HEK293 (cell line): ENCODE measurements around the gene AGO1.

Experiments used
- KLF16 ChIP-seq: fragments of 450-650 bp; formaldehyde crosslinking; IDR thresholded peaks from 2 replicates; pipeline ENCODE4 v1.5.1; 2017; ENCODE audit warnings: missing biosample characterization, missing genetic modification characterization
- MEIS1 ChIP-seq: sonication (generic); formaldehyde crosslinking; IDR thresholded peaks from 2 replicates; pipeline ENCODE4 v1.8.1; 2022; ENCODE audit warnings: missing genetic modification reagents, mild to moderate bottlenecking, borderline replicate concordance
- MZF1 ChIP-seq: fragments of 450-650 bp; formaldehyde crosslinking; IDR thresholded peaks from 2 replicates; pipeline ENCODE4 v1.5.1; 2017; ENCODE audit warnings: missing biosample characterization, missing genetic modification characterization, borderline replicate concordance
- SALL2 ChIP-seq: fragments of 450-650 bp; formaldehyde crosslinking; IDR thresholded peaks from 2 replicates; pipeline ENCODE4 v1.5.0; 2017; ENCODE audit warnings: missing biosample characterization, mild to moderate bottlenecking, missing genetic modification characterization, borderline replicate concordance
- SP7 ChIP-seq: fragments of 450-650 bp; formaldehyde crosslinking; IDR thresholded peaks from 2 replicates; pipeline ENCODE4 v1.5.1; 2016; ENCODE audit warnings: missing biosample characterization, missing genetic modification characterization
- ZBTB21 ChIP-seq: fragments of 450-650 bp; formaldehyde crosslinking; IDR thresholded peaks from 2 replicates; pipeline ENCODE4 v1.5.1; 2017; ENCODE audit warnings: missing biosample characterization, missing genetic modification characterization
- ZFP3 ChIP-seq: fragments of 450-650 bp; formaldehyde crosslinking; IDR thresholded peaks from 2 replicates; pipeline ENCODE4 v1.5.1; 2016; ENCODE audit warnings: low read depth, missing biosample characterization, missing genetic modification characterization
- ZNF169 ChIP-seq: fragments of 450-650 bp; formaldehyde crosslinking; IDR thresholded peaks from 2 replicates; pipeline ENCODE4 v1.5.1; 2016; ENCODE audit warnings: missing biosample characterization, missing genetic modification characterization
- ZNF23 ChIP-seq: fragments of 450-650 bp; formaldehyde crosslinking; IDR thresholded peaks from 2 replicates; pipeline ENCODE4 v1.5.1; 2016; ENCODE audit warnings: missing biosample characterization, missing genetic modification characterization, borderline replicate concordance
- ZNF311 ChIP-seq: fragments of 450-650 bp; formaldehyde crosslinking; IDR thresholded peaks from 2 replicates; pipeline ENCODE4 v1.5.1; 2017; ENCODE audit warnings: missing biosample characterization, missing genetic modification characterization, borderline replicate concordance
- ZNF324 ChIP-seq: fragments of 450-650 bp; formaldehyde crosslinking; IDR thresholded peaks from 2 replicates; pipeline ENCODE4 v1.5.1; 2016; ENCODE audit warnings: missing biosample characterization, missing genetic modification characterization
- ZNF335 ChIP-seq: fragments of 450-650 bp; formaldehyde crosslinking; conservative IDR thresholded peaks from 2 replicates; pipeline ENCODE4 v1.5.1; 2016; ENCODE audit warnings: missing biosample characterization, missing genetic modification characterization
- ZNF426 ChIP-seq: fragments of 450-650 bp; formaldehyde crosslinking; IDR thresholded peaks from 2 replicates; pipeline ENCODE4 v1.5.1; 2017; ENCODE audit warnings: missing biosample characterization, missing genetic modification characterization, mild to moderate bottlenecking, inconsistent platforms, moderate library complexity
- ZNF530 ChIP-seq: fragments of 450-650 bp; formaldehyde crosslinking; IDR thresholded peaks from 2 replicates; pipeline ENCODE4 v1.5.1; 2016; ENCODE audit warnings: low read depth, missing biosample characterization, missing genetic modification characterization
- ZNF558 ChIP-seq: fragments of 450-650 bp; formaldehyde crosslinking; IDR thresholded peaks from 2 replicates; pipeline ENCODE4 v1.5.1; 2016; ENCODE audit warnings: missing biosample characterization, missing genetic modification characterization
- ZNF624 ChIP-seq: fragments of 450-650 bp; formaldehyde crosslinking; IDR thresholded peaks from 2 replicates; pipeline ENCODE4 v1.5.1; 2017; ENCODE audit warnings: missing biosample characterization, missing genetic modification characterization
- ZNF626 ChIP-seq: fragments of 450-650 bp; sonication (Bioruptor Pico); formaldehyde crosslinking; IDR thresholded peaks from 2 replicates; pipeline ENCODE4 v1.5.1; 2018; ENCODE audit warnings: missing biosample characterization, missing genetic modification characterization, inconsistent platforms
- ZNF785 ChIP-seq: fragments of 450-650 bp; formaldehyde crosslinking; IDR thresholded peaks from 2 replicates; pipeline ENCODE4 v1.5.1; 2016; ENCODE audit warnings: missing biosample characterization, missing genetic modification characterization
- TF ChIP-seq, protein P1 (sequence below): fragments of 450-650 bp; formaldehyde crosslinking; IDR thresholded peaks from 2 replicates; pipeline ENCODE4 v1.5.1; 2016; ENCODE audit warnings: missing biosample characterization, missing genetic modification characterization
- TF ChIP-seq, protein P2 (sequence below): fragments of 450-650 bp; formaldehyde crosslinking; IDR thresholded peaks from 2 replicates; pipeline ENCODE4 v1.5.1; 2016; ENCODE audit warnings: missing biosample characterization, missing genetic modification characterization
- TF ChIP-seq, protein P3 (sequence below): fragments of 450-650 bp; IDR thresholded peaks from 2 replicates; pipeline ENCODE4 v1.5.1; 2018; ENCODE audit warnings: missing biosample characterization, missing genetic modification characterization
- TF ChIP-seq, protein P4 (sequence below): fragments of 450-650 bp; formaldehyde crosslinking; IDR thresholded peaks from 2 replicates; pipeline ENCODE4 v1.5.1; 2016; ENCODE audit warnings: missing biosample characterization, missing genetic modification characterization
- TF ChIP-seq, protein P5 (sequence below): fragments of 450-650 bp; formaldehyde crosslinking; IDR thresholded peaks from 2 replicates; pipeline ENCODE4 v1.5.1; 2017; ENCODE audit warnings: missing biosample characterization, missing genetic modification characterization
- TF ChIP-seq, protein P6 (sequence below): fragments of 450-650 bp; formaldehyde crosslinking; IDR thresholded peaks from 2 replicates; pipeline ENCODE4 v1.5.1; 2016; ENCODE audit warnings: missing biosample characterization, missing genetic modification characterization, low read depth

AGO1 gene

DNA sequence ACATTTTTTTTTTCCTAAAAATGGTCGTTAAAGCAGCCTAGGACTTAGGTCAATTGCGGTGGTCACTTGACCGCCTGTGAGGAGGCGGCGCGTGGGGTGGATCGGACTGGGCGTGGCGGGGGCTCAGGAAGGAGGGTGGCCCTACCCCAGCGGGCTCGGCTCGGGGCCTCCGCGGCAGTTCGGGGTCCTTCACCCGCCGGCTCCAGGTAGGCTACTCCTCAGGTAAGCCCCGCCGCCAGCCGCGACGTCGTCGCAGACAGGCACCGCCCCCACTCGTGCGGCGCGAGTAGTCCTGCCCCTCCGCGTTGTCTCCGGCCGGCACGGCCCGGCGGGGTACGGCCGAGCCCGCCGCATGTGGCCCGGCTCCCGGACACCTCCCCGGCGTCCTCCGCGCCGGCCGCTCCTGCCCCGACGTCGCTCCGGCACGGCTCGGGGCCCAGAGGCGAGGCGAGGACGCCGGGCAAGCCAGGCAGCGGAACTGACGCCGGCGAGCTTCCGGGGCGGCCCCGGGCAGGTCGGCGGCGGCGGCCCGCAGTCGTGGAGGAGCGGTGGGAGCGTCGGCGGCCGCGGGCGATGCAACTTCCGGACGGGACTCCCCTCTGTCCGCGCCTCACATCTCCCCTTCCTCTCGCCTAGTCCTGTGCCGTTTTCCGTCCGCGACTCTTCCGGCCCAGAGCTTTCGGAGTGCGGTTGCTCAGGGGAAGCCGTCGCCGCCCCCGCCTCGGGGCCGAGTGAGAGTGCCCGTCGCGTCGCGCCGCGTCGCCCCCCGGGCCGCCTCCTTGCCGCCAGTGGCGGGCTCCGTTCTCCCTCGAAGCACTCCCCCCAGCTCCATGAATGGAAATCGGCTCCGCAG lies 47.8 kb downstream of the AGO1 start, which contains the start of gene AGO3 (continued):
- TF ChIP-seq, protein P1, sequence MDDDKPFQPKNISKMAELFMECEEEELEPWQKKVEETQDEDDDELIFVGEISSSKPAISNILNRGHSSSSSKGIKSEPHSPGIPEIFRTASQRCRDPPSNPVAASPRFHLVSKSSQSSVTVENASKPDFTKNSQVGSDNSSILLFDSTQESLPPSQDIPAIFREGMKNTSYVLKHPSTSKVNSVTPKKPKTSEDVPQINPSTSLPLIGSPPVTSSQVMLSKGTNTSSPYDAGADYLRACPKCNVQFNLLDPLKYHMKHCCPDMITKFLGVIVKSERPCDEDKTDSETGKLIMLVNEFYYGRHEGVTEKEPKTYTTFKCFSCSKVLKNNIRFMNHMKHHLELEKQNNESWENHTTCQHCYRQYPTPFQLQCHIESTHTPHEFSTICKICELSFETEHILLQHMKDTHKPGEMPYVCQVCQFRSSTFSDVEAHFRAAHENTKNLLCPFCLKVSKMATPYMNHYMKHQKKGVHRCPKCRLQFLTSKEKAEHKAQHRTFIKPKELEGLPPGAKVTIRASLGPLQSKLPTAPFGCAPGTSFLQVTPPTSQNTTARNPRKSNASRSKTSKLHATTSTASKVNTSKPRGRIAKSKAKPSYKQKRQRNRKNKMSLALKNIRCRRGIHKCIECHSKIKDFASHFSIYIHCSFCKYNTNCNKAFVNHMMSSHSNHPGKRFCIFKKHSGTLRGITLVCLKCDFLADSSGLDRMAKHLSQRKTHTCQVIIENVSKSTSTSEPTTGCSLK (tag by site-specific recombination), result no peak
- no peak for TF ChIP-seq ZNF23
- TF ChIP-seq, protein P2, sequence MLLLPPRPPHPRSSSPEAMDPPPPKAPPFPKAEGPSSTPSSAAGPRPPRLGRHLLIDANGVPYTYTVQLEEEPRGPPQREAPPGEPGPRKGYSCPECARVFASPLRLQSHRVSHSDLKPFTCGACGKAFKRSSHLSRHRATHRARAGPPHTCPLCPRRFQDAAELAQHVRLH, result no peak
- no peak for TF ChIP-seq ZNF558 (tag by site-specific recombination)
- TF ChIP-seq MZF1 (tag by site-specific recombination), result peak; percentile 75
- no peak for TF ChIP-seq SALL2 (tag by site-specific recombination)
- TF ChIP-seq ZNF426 (tag by site-specific recombination), result no peak
- TF ChIP-seq, protein P3, sequence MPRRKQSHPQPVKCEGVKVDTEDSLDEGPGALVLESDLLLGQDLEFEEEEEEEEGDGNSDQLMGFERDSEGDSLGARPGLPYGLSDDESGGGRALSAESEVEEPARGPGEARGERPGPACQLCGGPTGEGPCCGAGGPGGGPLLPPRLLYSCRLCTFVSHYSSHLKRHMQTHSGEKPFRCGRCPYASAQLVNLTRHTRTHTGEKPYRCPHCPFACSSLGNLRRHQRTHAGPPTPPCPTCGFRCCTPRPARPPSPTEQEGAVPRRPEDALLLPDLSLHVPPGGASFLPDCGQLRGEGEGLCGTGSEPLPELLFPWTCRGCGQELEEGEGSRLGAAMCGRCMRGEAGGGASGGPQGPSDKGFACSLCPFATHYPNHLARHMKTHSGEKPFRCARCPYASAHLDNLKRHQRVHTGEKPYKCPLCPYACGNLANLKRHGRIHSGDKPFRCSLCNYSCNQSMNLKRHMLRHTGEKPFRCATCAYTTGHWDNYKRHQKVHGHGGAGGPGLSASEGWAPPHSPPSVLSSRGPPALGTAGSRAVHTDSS (tag by site-specific recombination), result no peak
- TF ChIP-seq, protein P4, sequence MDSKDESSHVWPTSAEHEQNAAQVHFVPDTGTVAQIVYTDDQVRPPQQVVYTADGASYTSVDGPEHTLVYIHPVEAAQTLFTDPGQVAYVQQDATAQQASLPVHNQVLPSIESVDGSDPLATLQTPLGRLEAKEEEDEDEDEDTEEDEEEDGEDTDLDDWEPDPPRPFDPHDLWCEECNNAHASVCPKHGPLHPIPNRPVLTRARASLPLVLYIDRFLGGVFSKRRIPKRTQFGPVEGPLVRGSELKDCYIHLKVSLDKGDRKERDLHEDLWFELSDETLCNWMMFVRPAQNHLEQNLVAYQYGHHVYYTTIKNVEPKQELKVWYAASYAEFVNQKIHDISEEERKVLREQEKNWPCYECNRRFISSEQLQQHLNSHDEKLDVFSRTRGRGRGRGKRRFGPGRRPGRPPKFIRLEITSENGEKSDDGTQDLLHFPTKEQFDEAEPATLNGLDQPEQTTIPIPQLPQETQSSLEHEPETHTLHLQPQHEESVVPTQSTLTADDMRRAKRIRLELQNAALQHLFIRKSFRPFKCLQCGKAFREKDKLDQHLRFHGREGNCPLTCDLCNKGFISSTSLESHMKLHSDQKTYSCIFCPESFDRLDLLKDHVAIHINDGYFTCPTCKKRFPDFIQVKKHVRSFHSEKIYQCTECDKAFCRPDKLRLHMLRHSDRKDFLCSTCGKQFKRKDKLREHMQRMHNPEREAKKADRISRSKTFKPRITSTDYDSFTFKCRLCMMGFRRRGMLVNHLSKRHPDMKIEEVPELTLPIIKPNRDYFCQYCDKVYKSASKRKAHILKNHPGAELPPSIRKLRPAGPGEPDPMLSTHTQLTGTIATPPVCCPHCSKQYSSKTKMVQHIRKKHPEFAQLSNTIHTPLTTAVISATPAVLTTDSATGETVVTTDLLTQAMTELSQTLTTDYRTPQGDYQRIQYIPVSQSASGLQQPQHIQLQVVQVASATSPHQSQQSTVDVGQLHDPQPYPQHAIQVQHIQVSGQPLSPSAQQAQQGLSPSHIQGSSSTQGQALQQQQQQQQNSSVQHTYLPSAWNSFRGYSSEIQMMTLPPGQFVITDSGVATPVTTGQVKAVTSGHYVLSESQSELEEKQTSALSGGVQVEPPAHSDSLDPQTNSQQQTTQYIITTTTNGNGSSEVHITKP, result peak; percentile 98
- TF ChIP-seq ZNF335 (tag by site-specific recombination), result no peak
- 0 out of 2 replicates have a peak, but pooled peaks have one; percentile 55 for TF ChIP-seq ZNF785 (tag by site-specific recombination)
- no peak for TF ChIP-seq ZNF530
- TF ChIP-seq ZNF626 (tag by site-specific recombination), result no peak
- TF ChIP-seq SP7, result peak; percentile 60
- TF ChIP-seq, protein P5, sequence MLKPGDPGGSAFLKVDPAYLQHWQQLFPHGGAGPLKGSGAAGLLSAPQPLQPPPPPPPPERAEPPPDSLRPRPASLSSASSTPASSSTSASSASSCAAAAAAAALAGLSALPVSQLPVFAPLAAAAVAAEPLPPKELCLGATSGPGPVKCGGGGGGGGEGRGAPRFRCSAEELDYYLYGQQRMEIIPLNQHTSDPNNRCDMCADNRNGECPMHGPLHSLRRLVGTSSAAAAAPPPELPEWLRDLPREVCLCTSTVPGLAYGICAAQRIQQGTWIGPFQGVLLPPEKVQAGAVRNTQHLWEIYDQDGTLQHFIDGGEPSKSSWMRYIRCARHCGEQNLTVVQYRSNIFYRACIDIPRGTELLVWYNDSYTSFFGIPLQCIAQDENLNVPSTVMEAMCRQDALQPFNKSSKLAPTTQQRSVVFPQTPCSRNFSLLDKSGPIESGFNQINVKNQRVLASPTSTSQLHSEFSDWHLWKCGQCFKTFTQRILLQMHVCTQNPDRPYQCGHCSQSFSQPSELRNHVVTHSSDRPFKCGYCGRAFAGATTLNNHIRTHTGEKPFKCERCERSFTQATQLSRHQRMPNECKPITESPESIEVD (tag by site-specific recombination), result no peak
- TF ChIP-seq ZBTB21 (tag by site-specific recombination), result no peak
- peak; percentile 72; the same call in 1 of the 2 replicates for TF ChIP-seq ZNF324 (tag by site-specific recombination)
- TF ChIP-seq ZFP3 (tag by site-specific recombination), result no peak
- no peak for TF ChIP-seq ZNF311 (tag by site-specific recombination)
- no peak for TF ChIP-seq MEIS1 (CRISPR knock-in tag)
- no peak for TF ChIP-seq ZNF624
- no peak for TF ChIP-seq ZNF169 (tag by site-specific recombination)
- peak; percentile 94 for TF ChIP-seq KLF16 (tag by site-specific recombination)
- TF ChIP-seq, protein P6, sequence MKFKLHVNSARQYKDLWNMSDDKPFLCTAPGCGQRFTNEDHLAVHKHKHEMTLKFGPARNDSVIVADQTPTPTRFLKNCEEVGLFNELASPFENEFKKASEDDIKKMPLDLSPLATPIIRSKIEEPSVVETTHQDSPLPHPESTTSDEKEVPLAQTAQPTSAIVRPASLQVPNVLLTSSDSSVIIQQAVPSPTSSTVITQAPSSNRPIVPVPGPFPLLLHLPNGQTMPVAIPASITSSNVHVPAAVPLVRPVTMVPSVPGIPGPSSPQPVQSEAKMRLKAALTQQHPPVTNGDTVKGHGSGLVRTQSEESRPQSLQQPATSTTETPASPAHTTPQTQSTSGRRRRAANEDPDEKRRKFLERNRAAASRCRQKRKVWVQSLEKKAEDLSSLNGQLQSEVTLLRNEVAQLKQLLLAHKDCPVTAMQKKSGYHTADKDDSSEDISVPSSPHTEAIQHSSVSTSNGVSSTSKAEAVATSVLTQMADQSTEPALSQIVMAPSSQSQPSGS (tag by site-specific recombination), result no peak
